GM12878 (cell line): ENCODE results near the gene PGLYRP4. TPM values are rescaled to one million over a fixed set of nuclear protein-coding genes. Genes with fewer than 3 reads are reported as not detected.

Experiments
- ATAC-seq: fragments of 200-7000 bp; cut with Tn5 transposase; 3 replicates; pipeline ENCODE4 v1.9.1; 2020; ENCODE audit warnings: mild to moderate bottlenecking, moderate library complexity
- BruUV-seq: library from RNA; stranded (reverse); fragments of 400-500 nt; replicated peaks from 2 replicates; lab custom pipeline; 2021; lab: Mats Ljungman, UMichigan
- CTCF ChIA-PET: fragments of 300-600 bp; sonication (Branson Sonifier 250); formaldehyde crosslinking; extraction: SDS; loops from one replicate; lab custom pipeline; 2021; ENCODE audit warnings: inconsistent platforms; lab: Yijun Ruan, JAX
- POLR2A ChIA-PET: fragments of 350-600 bp; formaldehyde crosslinking; extraction: SDS; loops from one replicate; lab custom pipeline; 2021; ENCODE audit warnings: inconsistent platforms; lab: Charles Lee
- RAD21 ChIA-PET: fragments of 300-600 bp; sonication (Branson Sonifier 250); formaldehyde crosslinking; loops from one replicate; lab custom pipeline; 2023; ENCODE audit warnings: antibody characterized with exemption; ENCODE audit not compliant: unreplicated experiment; lab: Charles Lee
- SMC1A ChIA-PET: fragments of 300-600 bp; sonication (Branson Sonifier 250); formaldehyde crosslinking; loops from one replicate; lab custom pipeline; 2023; ENCODE audit not compliant: unreplicated experiment, uncharacterized antibody; lab: Charles Lee
- DNase-seq: peaks from one replicate; pipeline ENCODE4 v3.0.0-alpha.2; 2011; ENCODE audit warnings: low read depth, low spot score
- FAIRE-seq: peaks from 3 replicates; lab custom pipeline; 2011; peaks lifted over from hg19 to GRCh38; lab: Jason Lieb, UNC
- H2AFZ ChIP-seq: 2 replicates; pipeline ENCODE4 v1.6.0; 2011; ENCODE audit warnings: low read depth, low read length, control low read depth; ENCODE audit not compliant: control insufficient read depth
- H3K27ac ChIP-seq: 2 replicates; pipeline ENCODE4 v1.5.1; 2011; ENCODE audit warnings: control low read depth; ENCODE audit not compliant: control insufficient read depth, insufficient read depth
- H3K27me3 ChIP-seq, 2 experiments: replicated peaks in 1 of 2; 2 replicates each; pipeline versions ENCODE4 v1.6.0 to v1.6.1; 2011; ENCODE audit warnings: low read length in 1 of 2; ENCODE audit not compliant: control insufficient read depth in 2 of 2, insufficient read depth in 2 of 2
- H3K36me3 ChIP-seq, 2 experiments: 2 replicates each; pipeline ENCODE4 v1.5.1; 2011; ENCODE audit warnings: low read length in 1 of 2; ENCODE audit not compliant: control insufficient read depth in 2 of 2, insufficient read depth in 2 of 2
- H3K4me1 ChIP-seq: 2 replicates; pipeline ENCODE4 v1.6.1; 2011; ENCODE audit warnings: mild to moderate bottlenecking, low read length, moderate library complexity, mixed read lengths; ENCODE audit not compliant: control insufficient read depth, insufficient read depth
- H3K4me2 ChIP-seq: 2 replicates; pipeline ENCODE4 v1.6.0; 2011; ENCODE audit warnings: control low read depth; ENCODE audit not compliant: control insufficient read depth, insufficient read depth
- H3K4me3 ChIP-seq: fragments of 200-600 bp; sonication (generic); 2 replicates; pipeline ENCODE4 v1.5.1; 2016
- H3K79me2 ChIP-seq: 2 replicates; pipeline ENCODE4 v1.6.0; 2011; ENCODE audit warnings: low read length; ENCODE audit not compliant: control insufficient read depth, insufficient read depth
- H3K9ac ChIP-seq: 2 replicates; pipeline ENCODE4 v1.8.0; 2011; ENCODE audit warnings: low read length, control low read depth, mixed read lengths; ENCODE audit not compliant: control insufficient read depth, insufficient read depth
- H3K9me3 ChIP-seq: replicated peaks from 3 replicates; pipeline ENCODE4 v1.5.1; 2011; ENCODE audit warnings: mild to moderate bottlenecking, low read length; ENCODE audit not compliant: control insufficient read depth, insufficient read depth
- H4K20me1 ChIP-seq: 2 replicates; pipeline ENCODE4 v1.6.0; 2011; ENCODE audit not compliant: control insufficient read depth, insufficient read depth
- CBX5 ChIP-seq: sonication (generic); IDR thresholded peaks from 2 replicates; pipeline ENCODE4 v1.6.1; 2016; ENCODE audit warnings: low read depth, moderate library complexity, mild to moderate bottlenecking, inconsistent platforms
- DPF2 ChIP-seq: fragments of 450-650 bp; IDR thresholded peaks from 2 replicates; pipeline ENCODE4 v1.6.1; 2017; ENCODE audit warnings: mild to moderate bottlenecking
- ELK1 ChIP-seq: IDR thresholded peaks from 2 replicates; pipeline ENCODE4 v1.6.1; 2012; ENCODE audit warnings: low read depth, low read length, improper control_type of control experiment
- HDAC2 ChIP-seq: fragments of 200-600 bp; sonication (generic); IDR thresholded peaks from 2 replicates; pipeline ENCODE4 v1.6.1; 2017
- NBN ChIP-seq: fragments of 450-650 bp; IDR thresholded peaks from 2 replicates; pipeline ENCODE4 v1.6.1; 2016
- POU2F2 ChIP-seq: IDR thresholded peaks from 3 replicates; pipeline ENCODE4 v1.6.1; 2011; ENCODE audit warnings: low read depth, mild to moderate bottlenecking, low read length, borderline replicate concordance
- RELB ChIP-seq: fragments of 450-650 bp; IDR thresholded peaks from 2 replicates; pipeline ENCODE4 v1.6.1; 2017; ENCODE audit warnings: low read depth, mild to moderate bottlenecking, moderate library complexity
- RUNX3 ChIP-seq: IDR thresholded peaks from 2 replicates; pipeline ENCODE4 v1.6.1; 2012; ENCODE audit warnings: low read length, inconsistent platforms
- SMAD5 ChIP-seq: IDR thresholded peaks from 2 replicates; pipeline ENCODE4 v1.6.1; 2016; ENCODE audit warnings: antibody characterized with exemption, low read depth
- SUZ12 ChIP-seq: fragments of 200-600 bp; sonication (generic); IDR thresholded peaks from one replicate; pipeline ENCODE4 v1.6.1; 2018; ENCODE audit warnings: antibody characterized with exemption, mild to moderate bottlenecking; ENCODE audit not compliant: unreplicated experiment
- YBX1 ChIP-seq: fragments of 450-650 bp; IDR thresholded peaks from 2 replicates; pipeline ENCODE4 v1.6.1; 2016; ENCODE audit warnings: antibody characterized with exemption
- ZNF217 ChIP-seq: fragments of 450-650 bp; IDR thresholded peaks from 2 replicates; pipeline ENCODE4 v1.6.1; 2017; ENCODE audit warnings: antibody characterized with exemption, mild to moderate bottlenecking
- ZNF622 ChIP-seq: fragments of 450-650 bp; IDR thresholded peaks from 2 replicates; pipeline ENCODE4 v1.6.1; 2017; ENCODE audit warnings: mild to moderate bottlenecking, inconsistent platforms
- ZNF687 ChIP-seq: fragments of 450-650 bp; IDR thresholded peaks from 2 replicates; pipeline ENCODE4 v1.6.1; 2017; ENCODE audit warnings: mild to moderate bottlenecking, moderate library complexity
- WGBS: methylation state at CpG from one replicate; pipeline ENCODE4 v1.1.6; 2016; ENCODE audit warnings: low lambda C conversion rate; ENCODE audit not compliant: insufficient replicate concordance, insufficient coverage; ENCODE audit errors: missing lambda C conversion rate; 5-methylcytosine and 5-hydroxymethylcytosine counted together
- in situ Hi-C: fragments of 300-500 bp; cut with MboI; formaldehyde crosslinking; loops from 9 replicates; pipeline ENCODE4 v1.14.3; 2018; ENCODE audit warnings: mixed read lengths
- intact Hi-C: fragments of 100-400 bp; cut with micrococcal nuclease; formaldehyde crosslinking; loops from one replicate; pipeline ENCODE4 v1.14.2; 2022; ENCODE audit not compliant: unreplicated experiment
- polyA plus RNA-seq, 11 experiments: library from polyadenylated mRNA; depleted of rRNA in 4 of 11; unstranded in 6 of 11; stranded (reverse) in 5 of 11; fragments of >200 nt; fragmentation: Nextera tagmentation in 4 of 11; fragmentation: Illumina TruSeq in 1 of 11; extraction: Ambion mirVana in 4 of 11; extraction: Trizol in 1 of 11; gene quantifications; 1 replicate in 1 of 11; 2 replicates in 10 of 11; pipeline versions ENCODE4 v1.2.1 to v1.2.3, GENCODE V29; 2011 to 2016; ENCODE audit warnings: inconsistent platforms in 2 of 11, missing spikeins in 2 of 11, low read depth in 1 of 11
- total RNA-seq, 4 experiments: library from RNA; depleted of rRNA in 3 of 4; stranded (reverse); fragments of >200 nt in 3 of 4; fragmentation: Illumina TruSeq in 1 of 4; extraction: Trizol in 1 of 4; gene quantifications; 2 replicates each; pipeline versions ENCODE4 v1.2.1 to v1.2.3, GENCODE V29; 2013 to 2021

Gene PGLYRP4
- total and polyA plus RNA-seq, 10 of the 15 experiments (the other 5 are each of a cell fraction or from before 2014, with no cell fraction given): 0.22 to 3.0 (median 0.44) TPM

GRCh38 chr1:153384958-153385580, 36.4 kb upstream of the PGLYRP4 start:
- H3K79me2 ChIP-seq: no peaks in the 10 kb centered on the region
- H3K9me3 ChIP-seq: no peaks in the 10 kb centered on the region
- H3K9ac ChIP-seq: no peak overlapping the region
- DNase-seq (no peak), ATAC-seq (no peak)
- RAD21 ChIA-PET: no interaction called here
- H3K4me1 ChIP-seq: no peaks in the 10 kb centered on the region
- H2AFZ ChIP-seq: no peak overlapping the region
- 20% methylated on average over 4 of the region's 4 CpGs for WGBS
- no peaks in the 10 kb centered on the region for H3K36me3 ChIP-seq
- TF ChIP-seq CBX5 (no peak), ZNF622 (no peak), SUZ12 (no peak), NBN (no peak), ZNF687 (no peak), ELK1 (no peak), POU2F2 (no peak), HDAC2 (no peak), YBX1 (no peak), RUNX3 (no peak), RELB (no peak), ZNF217 (no peak), DPF2 (no peak), SMAD5 (no peak)
- TF ChIP-seq, all 136 proteins: peak for 0
- Histone ChIP-seq H3K27ac (no peak overlapping the region), H3K4me3 (no peak overlapping the region), H3K4me2 (no peak overlapping the region), H4K20me1 (no peaks in the 10 kb centered on the region), H3K27me3 (peaks cover 0 to 2% of the 10 kb centered on the region in 2 experiments; a peak in 1 of 4 replicates)
- POLR2A ChIA-PET: no interaction called here
- SMC1A ChIA-PET: interaction anchor here (0.6 to 1.0 kb wide), 2 partner anchors 93 to 188 kb away, joined by 3 read pairs; no protein-coding TSS in a partner anchor
- CTCF ChIA-PET: interaction anchor here (1.2 to 1.4 kb wide), 3 partner anchors 30 to 33 kb away, joined by 3 to 5 read pairs (median 3); no protein-coding TSS in a partner anchor
- intact Hi-C loops: no loop called here
- BruUV-seq: no TSS peak
- in situ Hi-C loops: no loop called here
- no peak for FAIRE-seq
